IMR-90 (cell line): ENCODE data around the gene MYL6. TPM values are rescaled to one million over a fixed set of nuclear protein-coding genes. Genes with fewer than 3 reads are reported as not detected.
A peak's percentile ranks its signal among the peaks of the same experiment; 100 is the strongest.

Source experiments
- ATAC-seq: fragments of 200-7000 bp; cut with Tn5 transposase; 2 replicates; pipeline ENCODE4 v1.9.1; 2020; ENCODE audit warnings: low read depth, mild to moderate bottlenecking, moderate library complexity
- BruUV-seq: library from RNA; stranded (reverse); fragments of 400-500 nt; replicated peaks from 2 replicates; lab custom pipeline; 2021; lab: Mats Ljungman, UMichigan
- CTCF ChIA-PET: fragments of 300-600 bp; formaldehyde crosslinking; extraction: SDS; loops from one replicate; lab custom pipeline; 2021; ENCODE audit warnings: antibody characterized with exemption; lab: Yijun Ruan, JAX
- POLR2A ChIA-PET: fragments of 300-600 bp; sonication (Branson Sonifier 250); formaldehyde crosslinking; loops from one replicate; lab custom pipeline; 2022; ENCODE audit warnings: antibody characterized with exemption; ENCODE audit not compliant: unreplicated experiment; lab: Charles Lee
- DNase-seq: peaks from one replicate; pipeline ENCODE4 v3.0.0; 2013
- H2AFZ ChIP-seq: replicated peaks from 2 replicates; pipeline ENCODE3; 2013; ENCODE audit warnings: low read length, mild to moderate bottlenecking; ENCODE audit not compliant: poor library complexity
- H2AK5ac ChIP-seq: 2 replicates; pipeline ENCODE4 v1.6.1; 2013; ENCODE audit warnings: low read depth, low read length, inconsistent platforms
- H2AK9ac ChIP-seq: replicated peaks from 2 replicates; pipeline ENCODE3; 2013; ENCODE audit warnings: mild to moderate bottlenecking, low read depth, low read length, moderate library complexity; ENCODE audit not compliant: poor library complexity
- H2BK120ac ChIP-seq: 2 replicates; pipeline ENCODE4 v1.6.1; 2013; ENCODE audit warnings: low read depth, low read length, inconsistent platforms
- H2BK15ac ChIP-seq: 3 replicates; pipeline ENCODE4 v1.6.1; 2013; ENCODE audit warnings: low read depth, low read length, inconsistent platforms
- H2BK20ac ChIP-seq: 2 replicates; pipeline ENCODE4 v1.6.1; 2013; ENCODE audit warnings: low read depth, mild to moderate bottlenecking, inconsistent platforms, low read length, moderate library complexity
- H2BK5ac ChIP-seq: 2 replicates; pipeline ENCODE4 v1.6.1; 2013; ENCODE audit warnings: mild to moderate bottlenecking, low read depth, low read length, inconsistent platforms; ENCODE audit not compliant: poor library complexity, severe bottlenecking
- H3K14ac ChIP-seq: replicated peaks from 2 replicates; pipeline ENCODE4 v1.6.1; 2013; ENCODE audit warnings: low read depth, low read length, inconsistent platforms
- H3K18ac ChIP-seq: 2 replicates; pipeline ENCODE4 v1.6.1; 2013; ENCODE audit warnings: low read depth, low read length, control low read depth
- H3K23ac ChIP-seq: 2 replicates; pipeline ENCODE4 v1.6.1; 2013; ENCODE audit warnings: low read depth, low read length, inconsistent platforms
- H3K27ac ChIP-seq: 2 replicates; pipeline ENCODE4 v1.5.1; 2013; ENCODE audit warnings: mild to moderate bottlenecking, control low read depth, low read length; ENCODE audit not compliant: insufficient read depth
- H3K27me3 ChIP-seq: 2 replicates; pipeline ENCODE4 v1.6.1; 2013; ENCODE audit warnings: low read length; ENCODE audit not compliant: control insufficient read depth, insufficient read depth
- H3K36me3 ChIP-seq: 2 replicates; pipeline ENCODE4 v1.6.1; 2013; ENCODE audit warnings: low read length, mixed read lengths; ENCODE audit not compliant: control insufficient read depth, insufficient read depth
- H3K4ac ChIP-seq: 2 replicates; pipeline ENCODE4 v1.6.1; 2013; ENCODE audit warnings: low read depth, low read length, inconsistent platforms
- H3K4me1 ChIP-seq: 2 replicates; pipeline ENCODE4 v1.6.1; 2013; ENCODE audit warnings: low read length, mixed read lengths; ENCODE audit not compliant: control insufficient read depth, insufficient read depth
- H3K4me2 ChIP-seq: 2 replicates; pipeline ENCODE4 v1.6.1; 2013; ENCODE audit warnings: low read depth, mild to moderate bottlenecking, control low read depth, low read length, moderate library complexity
- H3K4me3 ChIP-seq: 2 replicates; pipeline ENCODE4 v1.5.1; 2013; ENCODE audit warnings: low read depth, mild to moderate bottlenecking, control low read depth, low read length, moderate library complexity; ENCODE audit not compliant: insufficient read depth
- H3K56ac ChIP-seq: 2 replicates; pipeline ENCODE4 v1.6.1; 2013; ENCODE audit warnings: low read length, inconsistent platforms; ENCODE audit not compliant: insufficient read depth; ENCODE audit errors: extremely low read depth
- H3K79me1 ChIP-seq, 2 experiments: 2 replicates each; pipeline ENCODE4 v1.6.1; 2013; ENCODE audit warnings: low read length in 2 of 2, inconsistent platforms in 1 of 2, low read depth in 1 of 2
- H3K9ac ChIP-seq: 2 replicates; pipeline ENCODE4 v1.6.1; 2013; ENCODE audit warnings: low read depth, low read length, control low read depth
- H3K9me1 ChIP-seq: 2 replicates; pipeline ENCODE4 v1.6.1; 2013; ENCODE audit warnings: low read length, inconsistent platforms; ENCODE audit not compliant: insufficient read depth
- H3K9me3 ChIP-seq: 2 replicates; pipeline ENCODE4 v1.6.1; 2013; ENCODE audit warnings: low read length; ENCODE audit not compliant: control insufficient read depth, insufficient read depth
- H4K20me1 ChIP-seq: 2 replicates; pipeline ENCODE4 v1.6.1; 2013; ENCODE audit warnings: low read length, inconsistent platforms; ENCODE audit not compliant: insufficient read depth
- H4K5ac ChIP-seq: 2 replicates; pipeline ENCODE4 v1.6.1; 2013; ENCODE audit warnings: mild to moderate bottlenecking, low read depth, low read length, control low read depth
- H4K8ac ChIP-seq, 2 experiments: 2 replicates each; pipeline ENCODE4 v1.6.1; 2013; ENCODE audit warnings: low read depth in 2 of 2, low read length in 2 of 2, control low read depth in 1 of 2, inconsistent platforms in 1 of 2
- H4K91ac ChIP-seq: 2 replicates; pipeline ENCODE4 v1.6.1; 2013; ENCODE audit warnings: low read depth, low read length, inconsistent platforms; ENCODE audit not compliant: insufficient read depth
- MAZ ChIP-seq: IDR thresholded peaks from 2 replicates; pipeline ENCODE4 v1.6.1; 2012; ENCODE audit warnings: low read depth, mild to moderate bottlenecking, low read length, improper control_type of control experiment, moderate library complexity, borderline replicate concordance
- NFE2L2 ChIP-seq: fragments of 150-350 bp; IDR thresholded peaks from 2 replicates; pipeline ENCODE4 v1.6.1; 2016; ENCODE audit warnings: low read depth, mild to moderate bottlenecking, low read length
- RAD21 ChIP-seq: IDR thresholded peaks from 2 replicates; pipeline ENCODE4 v1.6.1; 2012; ENCODE audit warnings: low read length, improper control_type of control experiment
- RFX5 ChIP-seq: IDR thresholded peaks from 2 replicates; pipeline ENCODE4 v1.8.0; 2012; ENCODE audit warnings: low read depth, mild to moderate bottlenecking, low read length, moderate library complexity
- SMC3 ChIP-seq: fragments of 150-350 bp; IDR thresholded peaks from 2 replicates; pipeline ENCODE4 v1.6.1; 2016; ENCODE audit warnings: low read depth, mild to moderate bottlenecking, antibody characterized with exemption, low read length, moderate library complexity
- USF2 ChIP-seq: fragments of 150-350 bp; IDR thresholded peaks from 2 replicates; pipeline ENCODE4 v1.6.1; 2017; ENCODE audit warnings: mild to moderate bottlenecking, antibody characterized with exemption, low read length, low read depth
- WGBS, 2 experiments: methylation state at CpG; one replicate each; pipeline versions ENCODE4 v1.1.5 to v1.1.7; 2013; ENCODE audit warnings: missing lambda C conversion rate in 2 of 2; ENCODE audit not compliant: insufficient read length in 1 of 2; ENCODE audit errors: extremely low coverage in 2 of 2; 5-methylcytosine and 5-hydroxymethylcytosine counted together
- dilution Hi-C: fragments of 300-500 bp; cut with HindIII; formaldehyde crosslinking; loops from one replicate; pipeline ENCODE4 v1.14.3; 2018; ENCODE audit warnings: low sequenced_read_pairs; ENCODE audit not compliant: unreplicated experiment
- in situ Hi-C: fragments of 300-500 bp; cut with MboI; formaldehyde crosslinking; loops from 3 replicates; pipeline ENCODE4 v1.14.3; 2019; ENCODE audit warnings: low sequenced_read_pairs, inconsistent platforms, mixed read lengths
- intact Hi-C: fragments of 100-400 bp; cut with micrococcal nuclease; formaldehyde crosslinking; loops from 2 replicates; pipeline ENCODE4 v1.10.0; 2022
- polyA plus RNA-seq, 3 experiments: library from polyadenylated mRNA; depleted of rRNA; stranded (reverse); fragments of >200 nt; gene quantifications; 2 replicates each; pipeline ENCODE4 v1.2.3, GENCODE V29; 2012; ENCODE audit warnings: low replicate concordance in 1 of 3
- total RNA-seq: library from RNA; depleted of rRNA; stranded (reverse); fragments of >200 nt; gene quantifications from 2 replicates; pipeline ENCODE4 v1.2.3, GENCODE V29; 2012

MYL6 gene
- total and polyA plus RNA-seq, 2 of the 4 experiments (the other 2 are of a cell fraction): 4,816 to 6,979 TPM

DNA sequence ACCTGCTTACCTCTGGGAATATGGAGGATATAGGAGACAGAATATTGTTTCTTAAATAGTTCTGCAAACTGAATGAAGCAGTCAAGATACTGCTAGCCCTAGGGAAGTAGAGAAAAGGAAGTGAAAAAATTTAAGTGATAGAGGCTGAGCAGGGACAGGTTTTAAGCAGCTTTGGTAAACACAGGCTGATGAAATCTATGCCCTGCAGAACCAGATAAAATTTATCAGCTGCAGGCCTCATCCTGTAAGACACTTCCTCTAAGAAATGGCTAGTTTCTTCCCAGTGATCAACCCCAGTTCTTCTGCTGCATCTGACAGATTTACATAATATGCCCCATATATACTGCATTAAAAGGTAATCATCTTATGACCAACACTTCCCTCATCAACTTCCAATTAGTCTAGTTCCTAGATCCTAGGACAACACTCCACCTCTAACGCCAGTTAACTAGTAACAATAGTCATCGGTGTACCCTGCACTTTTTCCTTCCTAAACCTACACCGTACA lies 31.4 kb upstream of the MYL6 start:
- Histone ChIP-seq H3K9me3 (no peaks in the 10 kb centered on the region), H3K36me3 (peaks cover 15% of the 10 kb centered on the region), H4K5ac (peak overlapping the region; percentile 39; the same call in 1 of the 2 replicates), H4K8ac (peak overlapping the region; percentile 8 to 72; a peak in 2 of 4 replicates), H3K4me2 (peak overlapping the region; percentile 75), H3K4ac (peak overlapping the region; percentile 71), H3K56ac (no peak overlapping the region), H3K9ac (peak overlapping the region; percentile 28; the same call in 1 of the 2 replicates), H3K14ac (peak overlapping the region; percentile 40; the same call in 1 of the 2 replicates), H2BK120ac (0 out of 2 replicates have a peak overlapping the region, but pooled peaks have one; percentile 37), H3K23ac (peak overlapping the region; percentile 60; the same call in 1 of the 2 replicates), H3K4me1 (peaks cover 6% of the 10 kb centered on the region; the same call in 1 of the 2 replicates), H3K9me1 (no peaks in the 10 kb centered on the region), H3K79me1 (peaks cover 40 to 73% of the 10 kb centered on the region in 2 experiments), H2AK9ac (peak overlapping the region; percentile 86), H2AFZ (no peak overlapping the region), H2BK15ac (peak overlapping the region; percentile 31; the same call in 1 of the 3 replicates), H4K20me1 (no peaks in the 10 kb centered on the region), H2BK20ac (no peak overlapping the region), H3K27ac (0 out of 2 replicates have a peak overlapping the region, but pooled peaks have one; percentile 20), H4K91ac (peak overlapping the region; percentile 52; the same call in 1 of the 2 replicates), H3K27me3 (no peaks in the 10 kb centered on the region), H2AK5ac (peak overlapping the region; percentile 97; the same call in 1 of the 2 replicates), H2BK5ac (peak overlapping the region; percentile 39), H3K4me3 (no peak overlapping the region), H3K18ac (no peak overlapping the region)
- WGBS, 2 experiments: 75% methylated on average over 2 of the region's 3 CpGs; no CpG with 5 or more reads in 1 of the 2 experiments
- intact Hi-C loops (loop anchor here (2.0 kb wide), 2 partner anchors 32 to 62 kb away; partner anchors contain the start of genes MYL6 and SMARCC2), dilution Hi-C loops (no loop called here), in situ Hi-C loops (loop anchor here (5.0 kb wide), 1 partner anchor 61 kb away; the partner anchor contains the start of gene SMARCC2)
- ChIA-PET POLR2A (interaction anchor here (1.9 kb wide), 1 partner anchor 9 kb away, joined by 5 read pairs; the partner anchor contains the start of gene ZC3H10), CTCF (interaction anchor here (0.7 to 1.3 kb wide), 4 partner anchors 9 to 62 kb away, joined by 3 to 4 read pairs (median 4); partner anchors contain the start of genes PA2G4, SMARCC2 and ZC3H10)
- ATAC-seq: no peak
- no peak for TF ChIP-seq RFX5
- no peak for TF ChIP-seq MAZ
- TF ChIP-seq NFE2L2: no peak
- TF ChIP-seq USF2: no peak
- TF ChIP-seq RAD21: no peak
- TF ChIP-seq SMC3: no peak
- no peak for DNase-seq
- no TSS peak for BruUV-seq
